B cell (primary cell): ENCODE data around the gene NTNG1. TPM values are rescaled to one million over a fixed set of nuclear protein-coding genes. Genes with fewer than 3 reads are reported as not detected.

ENCODE experiments used
- ATAC-seq: fragments of 200-7000 bp; cut with Tn5 transposase; one replicate; pipeline ENCODE4 v1.10.0; 2021; ENCODE audit warnings: low read depth, mild to moderate bottlenecking, moderate number of reproducible peaks, moderate library complexity
- CTCF ChIA-PET: fragments of 350-600 bp; sonication (Branson Sonifier 250); formaldehyde crosslinking; loops from one replicate; lab custom pipeline; 2021; ENCODE audit warnings: antibody characterized with exemption, inconsistent platforms; lab: Charles Lee
- POLR2A ChIA-PET: fragments of 350-600 bp; sonication (Branson Sonifier 250); formaldehyde crosslinking; loops from one replicate; lab custom pipeline; 2021; ENCODE audit warnings: antibody characterized with exemption; lab: Charles Lee
- DNase-seq: peaks from one replicate; pipeline ENCODE4 v3.0.0; 2013
- H2AFZ ChIP-seq: 2 replicates; pipeline ENCODE4 v1.6.1; 2012; ENCODE audit warnings: mild to moderate bottlenecking, low read depth, low read length; ENCODE audit not compliant: insufficient read depth, poor library complexity, severe bottlenecking
- H3K27ac ChIP-seq, 2 donors: 1 replicate in 1 of 2; 2 replicates in 1 of 2; pipeline ENCODE4 v1.5.1; 2012 to 2013; ENCODE audit warnings: low read length in 2 of 2, mild to moderate bottlenecking in 2 of 2, moderate library complexity in 1 of 2
- H3K27me3 ChIP-seq, 4 experiments: fragments of 200-600 bp in 1 of 4; sonication (generic) in 1 of 4; replicated peaks in 1 of 4; 1 replicate in 2 of 4; 2 replicates in 2 of 4; pipeline versions ENCODE4 v1.6.1 to v1.7.0; 2013 to 2016; ENCODE audit warnings: low read length in 3 of 4, mild to moderate bottlenecking in 2 of 4, mixed read lengths in 1 of 4, moderate library complexity in 1 of 4; ENCODE audit not compliant: insufficient read depth in 4 of 4, control insufficient read depth in 3 of 4; ENCODE audit errors: control extremely low read depth in 1 of 4
- H3K36me3 ChIP-seq, 2 experiments: replicated peaks in 1 of 2; 1 replicate in 1 of 2; 2 replicates in 1 of 2; pipeline versions ENCODE4 v1.6.1 to v1.7.1; 2013; ENCODE audit warnings: low read length in 1 of 2; ENCODE audit not compliant: insufficient read depth in 2 of 2, control insufficient read depth in 1 of 2; ENCODE audit errors: control extremely low read depth in 1 of 2, extremely low read depth in 1 of 2
- H3K4me1 ChIP-seq, 2 donors: fragments of 200-600 bp in 1 of 2; sonication (generic) in 1 of 2; 1 replicate in 1 of 2; 2 replicates in 1 of 2; pipeline versions ENCODE4 v1.5.1 to v1.6.1; 2013 to 2017; ENCODE audit warnings: low read length in 2 of 2; ENCODE audit not compliant: control insufficient read depth in 2 of 2, insufficient read depth in 2 of 2
- H3K4me2 ChIP-seq: replicated peaks from 2 replicates; pipeline ENCODE3; 2012; ENCODE audit warnings: mild to moderate bottlenecking, low read depth, low read length; ENCODE audit not compliant: poor library complexity, severe bottlenecking
- H3K4me3 ChIP-seq, 5 experiments: fragments of 200-600 bp in 1 of 5; sonication (generic) in 1 of 5; 1 replicate in 3 of 5; 2 replicates in 2 of 5; pipeline versions ENCODE4 v1.5.1 to v1.7.0; 2011 to 2016; ENCODE audit warnings: low read length in 4 of 5, mild to moderate bottlenecking in 4 of 5, low read depth in 2 of 5, control low read depth in 1 of 5, moderate library complexity in 1 of 5; ENCODE audit not compliant: insufficient read depth in 1 of 5; ENCODE audit errors: control extremely low read depth in 1 of 5, extremely low read depth in 1 of 5
- H3K79me2 ChIP-seq: fragments of 200-600 bp; sonication (generic); one replicate; pipeline ENCODE4 v1.6.0; 2016; ENCODE audit warnings: low read length; ENCODE audit not compliant: control insufficient read depth, insufficient read depth
- H3K9ac ChIP-seq: fragments of 200-600 bp; sonication (generic); 2 replicates; pipeline ENCODE4 v1.6.1; 2017; ENCODE audit warnings: mild to moderate bottlenecking, low read length, moderate library complexity
- H3K9me3 ChIP-seq, 3 donors: one replicate each; pipeline versions ENCODE4 v1.6.1 to v1.7.1; 2013; ENCODE audit warnings: low read length in 2 of 3; ENCODE audit not compliant: control insufficient read depth in 2 of 3, insufficient read depth in 1 of 3; ENCODE audit errors: control extremely low read depth in 1 of 3
- H4K20me1 ChIP-seq: 2 replicates; pipeline ENCODE4 v1.6.0; 2012; ENCODE audit warnings: mild to moderate bottlenecking, low read length; ENCODE audit not compliant: insufficient read depth, control insufficient read depth, poor library complexity, severe bottlenecking
- H3K27ac Mint-ChIP-seq: one replicate; pipeline ENCODE4 v1.8.0; 2021; ENCODE audit warnings: mixed read lengths
- H3K27me3 Mint-ChIP-seq: one replicate; pipeline ENCODE4 v1.8.0; 2021; ENCODE audit warnings: mixed read lengths
- H3K4me1 Mint-ChIP-seq: one replicate; pipeline ENCODE4 v1.8.0; 2021; ENCODE audit warnings: mixed read lengths
- H3K4me3 Mint-ChIP-seq: one replicate; pipeline ENCODE4 v1.8.0; 2021; ENCODE audit warnings: mixed read lengths
- H3K9me3 Mint-ChIP-seq: one replicate; pipeline ENCODE4 v1.8.0; 2022; ENCODE audit warnings: mixed read lengths; ENCODE audit not compliant: insufficient read depth
- CTCF ChIP-seq: fragments of 200-600 bp; IDR thresholded peaks from one replicate; pipeline ENCODE4 v1.8.0; 2022; ENCODE audit warnings: antibody characterized with exemption, mild to moderate bottlenecking
- EZH2 ChIP-seq: IDR thresholded peaks from 2 replicates; pipeline ENCODE4 v1.6.1; 2012; ENCODE audit warnings: borderline replicate concordance, low read depth, mild to moderate bottlenecking, moderate library complexity, low read length; ENCODE audit not compliant: insufficient read depth, poor library complexity, severe bottlenecking
- WGBS: methylation state at CpG from one replicate; pipeline ENCODE4 v1.1.5; 2013; ENCODE audit warnings: missing lambda C conversion rate; ENCODE audit not compliant: insufficient coverage; 5-methylcytosine and 5-hydroxymethylcytosine counted together
- intact Hi-C: fragments of 100-400 bp; cut with micrococcal nuclease; formaldehyde crosslinking; loops from one replicate; pipeline ENCODE4 v1.10.0; 2022
- polyA plus RNA-seq: library from polyadenylated mRNA; depleted of rRNA; stranded (reverse); fragments of >200 nt; gene quantifications from 2 replicates; pipeline ENCODE4 v1.2.3, GENCODE V29; 2012
- total RNA-seq, 2 donors: library from RNA; stranded (reverse); fragments of 120-200 nt in 1 of 2; gene quantifications; 1 replicate in 1 of 2; 2 replicates in 1 of 2; pipeline versions ENCODE4 v1.2.3 to v1.2.4, GENCODE V29; 2013 to 2022

NTNG1 gene
- total and polyA plus RNA-seq, 2 donors (not counting 1 experiment from before 2014, with no cell fraction given): 2.8 to 3.7 TPM

- Histone ChIP-seq H3K27me3 (no peaks in the 10 kb centered on the region), H3K79me2 (no peaks in the 10 kb centered on the region), H3K4me1 (no peaks in the 10 kb centered on the region), H3K27ac (no peak overlapping the region), H3K4me2 (no peak overlapping the region), H3K36me3 (peaks cover 0 to 1% of the 10 kb centered on the region in 2 experiments), H3K9ac (no peak overlapping the region), H3K4me3 (no peak overlapping the region), H2AFZ (no peak overlapping the region), H4K20me1 (no peaks in the 10 kb centered on the region), H3K9me3 (peaks cover 0 to 4% (median 0%) of the 10 kb centered on the region in 3 donors)
- Mint-ChIP-seq H3K27ac (no peak overlapping the region), H3K27me3 (no peaks in the 10 kb centered on the region), H3K4me3 (no peak overlapping the region), H3K9me3 (no peaks in the 10 kb centered on the region), H3K4me1 (no peaks in the 10 kb centered on the region)
- ChIA-PET POLR2A (no interaction called here), CTCF (no interaction called here)
- TF ChIP-seq EZH2 (no peak), CTCF (no peak)
- no CpG with 5 or more reads among the region's 3 CpGs for WGBS
- DNase-seq: no peak
- intact Hi-C loops: no loop called here
- ATAC-seq: no peak
Observed at GRCh38 chr1:107339775-107340174, 198.9 kb downstream of the NTNG1 start.

- ATAC-seq (no peak), DNase-seq (no peak)
- TF ChIP-seq CTCF (no peak), EZH2 (no peak)
- POLR2A ChIA-PET: no interaction called here
- Histone ChIP-seq H3K79me2 (no peaks in the 10 kb centered on the region), H3K4me1 (no peaks in the 10 kb centered on the region), H3K4me2 (no peak overlapping the region), H3K36me3 (peaks cover 0 to 1% of the 10 kb centered on the region in 2 experiments), H3K4me3 (no peak overlapping the region), H3K9ac (no peak overlapping the region), H3K9me3 (no peaks in the 10 kb centered on the region), H3K27ac (no peak overlapping the region), H3K27me3 (no peaks in the 10 kb centered on the region), H4K20me1 (no peaks in the 10 kb centered on the region), H2AFZ (no peak overlapping the region)
- Mint-ChIP-seq H3K9me3 (no peaks in the 10 kb centered on the region), H3K4me1 (no peaks in the 10 kb centered on the region), H3K27ac (no peak overlapping the region), H3K4me3 (no peak overlapping the region), H3K27me3 (no peaks in the 10 kb centered on the region)
- CTCF ChIA-PET: no interaction called here
- intact Hi-C loops: no loop called here
Observed at GRCh38 chr1:107342316-107342715, 201.5 kb downstream of the NTNG1 start.
